ENCODE data around the gene ALOX12B. TPM values are rescaled to one million over a fixed set of nuclear protein-coding genes. Genes with fewer than 3 reads are reported as not detected.

The ALOX12B gene
- polyA plus RNA-seq, 2 of the 4 experiments (the other 2 are of a cell fraction), result 0.63 to 1.0 TPM

DNA sequence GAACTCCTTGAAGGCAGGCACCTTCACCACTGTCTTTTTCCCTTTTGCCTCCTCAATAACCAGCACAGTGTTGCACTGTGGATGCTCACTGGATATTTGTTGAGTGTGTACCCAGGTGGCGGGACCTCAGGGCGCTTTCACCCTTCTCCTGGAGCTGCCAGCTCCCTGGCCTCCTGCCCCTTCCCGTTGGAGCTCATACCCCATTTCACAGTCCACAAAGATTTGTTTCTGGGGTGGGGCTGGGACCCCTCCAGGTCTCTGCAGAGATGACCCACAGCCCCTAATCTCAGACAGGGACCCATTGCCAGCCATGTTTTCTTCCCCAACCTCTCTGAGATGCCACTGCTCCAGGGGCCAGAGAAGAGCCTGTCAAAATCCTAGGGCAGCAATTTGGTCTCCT is 12.4 kb downstream of the ALOX12B start:
- ChIA-PET CTCF (interaction anchor here (0.6 to 27.4 kb wide), 19 partner anchors 13 to 331 kb away, joined by 3 to 1490 read pairs (median 7); partner anchors contain the start of genes ALOX12B, ALOXE3, CNTROB and RNF227), POLR2A (no interaction called here)
- Histone ChIP-seq H3K4me1 (peaks cover 11% of the 10 kb centered on the region), H3K27ac (no peak overlapping the region), H3K4me3 (no peak overlapping the region), H3K9me3 (no peaks in the 10 kb centered on the region), H3K4me2 (no peak overlapping the region)
- DNase-seq (ENCODE audit: low read depth in 1 of 2, low spot score in 1 of 2) (no peak), ATAC-seq (no peak), FAIRE-seq (no peak)
- 64% methylated on average over 3 of the region's 3 CpGs for whole genome bisulfite sequencing (ENCODE audit: missing lambda C conversion rate)
- TF ChIP-seq SREBF2 (IDR thresholded peaks at IDR 0.05) (no peak), RFX5 (IDR thresholded peaks at IDR 0.05) (no peak), CEBPB (IDR thresholded peaks at IDR 0.05) (no peak), CHD4 (IDR thresholded peaks at IDR 0.05; ENCODE audit: borderline replicate concordance) (no peak), FOSL2 (IDR thresholded peaks at IDR 0.05) (no peak), FOSL2 (CRISPR knock-in tag; IDR thresholded peaks at IDR 0.05) (no peak), MYC (IDR thresholded peaks at IDR 0.05; ENCODE audit: borderline replicate concordance, low read length) (no peak), EP300 (IDR thresholded peaks at IDR 0.05) (no peak), HDAC2 (IDR thresholded peaks at IDR 0.05) (no peak), ZSCAN20 (CRISPR knock-in tag; IDR thresholded peaks at IDR 0.05) (no peak), HOXB13 (CRISPR knock-in tag; IDR thresholded peaks at IDR 0.05; ENCODE audit: low read depth) (no peak), ESRRA (IDR thresholded peaks at IDR 0.05; ENCODE audit: borderline replicate concordance, low read length) (no peak)

DNA sequence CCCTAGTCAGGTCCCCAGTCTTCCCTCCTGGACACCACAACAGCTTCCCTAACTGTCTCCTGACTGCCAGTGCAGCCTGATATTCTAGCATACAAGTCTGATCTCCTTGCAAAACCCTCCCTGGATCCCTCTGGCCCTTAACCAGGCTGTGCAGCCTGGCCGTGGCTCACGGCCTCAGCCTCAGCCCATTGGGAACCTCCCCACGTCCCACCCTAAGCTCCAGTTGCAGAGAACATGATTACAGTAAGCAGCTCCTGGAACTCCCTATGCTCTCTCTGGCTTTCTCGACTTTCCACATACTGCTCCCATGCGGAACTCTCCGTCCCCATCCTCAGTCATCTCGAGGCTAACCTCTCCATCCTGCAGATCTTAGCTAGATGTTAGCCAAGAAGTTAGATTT is 13.0 kb downstream of the ALOX12B start:
- H3K27ac ChIP-seq, result no peak overlapping the region
- peak in 1 of 2 experiments; percentile 2; a peak in 2 of 6 replicates for ATAC-seq

DNA sequence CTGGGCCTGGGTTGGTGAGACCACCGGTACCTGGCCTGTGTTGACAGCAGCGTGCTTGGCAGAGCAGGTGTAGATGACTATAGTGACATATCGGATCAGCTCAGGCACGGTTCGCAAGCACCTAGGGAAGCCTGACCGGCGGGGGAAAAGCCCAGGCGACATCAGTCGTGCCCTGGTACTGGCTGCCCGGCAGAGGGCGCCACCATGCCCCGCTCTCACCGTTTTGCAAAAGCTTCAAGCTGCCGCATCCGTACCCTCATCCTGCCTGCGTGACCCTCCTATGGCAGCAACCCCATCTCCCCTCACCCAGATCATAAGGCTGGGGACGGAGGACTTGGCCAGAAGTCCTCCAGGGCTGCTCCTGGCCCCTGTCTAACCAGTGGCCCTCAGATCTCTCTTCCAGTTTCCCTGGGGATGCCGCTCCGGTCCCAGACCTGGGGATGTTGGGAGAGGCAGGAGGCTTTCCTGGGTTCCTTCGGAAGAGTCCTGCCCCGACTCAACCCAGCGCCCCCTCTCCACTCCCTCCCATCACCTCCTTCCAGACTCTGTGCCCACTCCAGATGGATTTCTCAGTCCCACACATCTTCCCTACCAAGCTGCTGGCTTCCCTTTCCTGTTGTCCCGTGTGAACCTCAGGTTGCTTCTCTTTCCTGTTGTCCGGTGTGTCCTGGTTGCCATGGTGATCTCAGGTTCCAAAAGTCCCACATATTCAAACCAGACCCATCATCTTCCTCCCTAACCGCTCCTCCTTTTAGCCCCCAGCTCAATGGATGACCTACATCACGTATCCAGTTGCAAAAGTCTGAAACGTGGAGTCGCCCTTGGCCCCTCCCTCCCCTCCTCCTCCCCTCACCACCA is 13.7 kb downstream of the ALOX12B start:
- CTCF ChIA-PET, result interaction anchor here (0.6 to 27.4 kb wide), 59 partner anchors 14 to 420 kb away, joined by 3 to 1490 read pairs (median 4); partner anchors contain the start of genes ALOX12B, ALOXE3, CNTROB and EFNB3
- Histone ChIP-seq H3K27ac (peak overlapping the region in 1 of 2 experiments; percentile 27; a peak in 2 of 6 replicates), H3K4me2 (peak overlapping the region; percentile 87), H3K4me3 (peak overlapping the region; percentile 34), H3K9me3 (no peaks in the 10 kb centered on the region), H3K4me1 (peaks cover 15% of the 10 kb centered on the region)
- POLR2A ChIA-PET, result interaction anchor here (0.5 to 0.8 kb wide), 4 partner anchors 12 to 1591 kb away, joined by 3 to 4 read pairs (median 3); partner anchors contain the start of gene ALOX12B
- ATAC-seq (peak; percentile 75 to 92), FAIRE-seq (peak; percentile 91), DNase-seq (ENCODE audit: low read depth in 1 of 2, low spot score in 1 of 2) (peak; percentile 84 to 91)
- 4% methylated on average over 27 of the region's 28 CpGs for WGBS (ENCODE audit: missing lambda C conversion rate)
- TF ChIP-seq RAD21 (conservative IDR thresholded peaks at IDR 0.05 in 1 of 2, IDR thresholded peaks at IDR 0.05 in 1 of 2) (peak; percentile 35 to 42; a peak in 2 of 5 replicates), SMC3 (IDR thresholded peaks at IDR 0.05) (peak; percentile 60), MYC (IDR thresholded peaks at IDR 0.05; ENCODE audit: borderline replicate concordance, low read length) (no peak), HOXB13 (CRISPR knock-in tag; IDR thresholded peaks at IDR 0.05; ENCODE audit: low read depth) (no peak), CBX8 (IDR thresholded peaks at IDR 0.05) (no peak), RNF2 (IDR thresholded peaks at IDR 0.05; ENCODE audit: borderline replicate concordance, low read depth) (no peak), NPAS2 (CRISPR knock-in tag; IDR thresholded peaks at IDR 0.05; ENCODE audit: borderline replicate concordance) (no peak), RFX5 (IDR thresholded peaks at IDR 0.05) (no peak), TFCP2L1 (CRISPR knock-in tag; IDR thresholded peaks at IDR 0.05) (0 out of 2 replicates have a peak, but pooled peaks have one; percentile 59), HOXB5 (CRISPR knock-in tag; IDR thresholded peaks at IDR 0.05) (no peak)
- TF ChIP-seq, protein P1, sequence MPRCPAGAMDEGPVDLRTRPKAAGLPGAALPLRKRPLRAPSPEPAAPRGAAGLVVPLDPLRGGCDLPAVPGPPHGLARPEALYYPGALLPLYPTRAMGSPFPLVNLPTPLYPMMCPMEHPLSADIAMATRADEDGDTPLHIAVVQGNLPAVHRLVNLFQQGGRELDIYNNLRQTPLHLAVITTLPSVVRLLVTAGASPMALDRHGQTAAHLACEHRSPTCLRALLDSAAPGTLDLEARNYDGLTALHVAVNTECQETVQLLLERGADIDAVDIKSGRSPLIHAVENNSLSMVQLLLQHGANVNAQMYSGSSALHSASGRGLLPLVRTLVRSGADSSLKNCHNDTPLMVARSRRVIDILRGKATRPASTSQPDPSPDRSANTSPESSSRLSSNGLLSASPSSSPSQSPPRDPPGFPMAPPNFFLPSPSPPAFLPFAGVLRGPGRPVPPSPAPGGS (IDR thresholded peaks at IDR 0.05), result no peak
- TF ChIP-seq, protein P2, sequence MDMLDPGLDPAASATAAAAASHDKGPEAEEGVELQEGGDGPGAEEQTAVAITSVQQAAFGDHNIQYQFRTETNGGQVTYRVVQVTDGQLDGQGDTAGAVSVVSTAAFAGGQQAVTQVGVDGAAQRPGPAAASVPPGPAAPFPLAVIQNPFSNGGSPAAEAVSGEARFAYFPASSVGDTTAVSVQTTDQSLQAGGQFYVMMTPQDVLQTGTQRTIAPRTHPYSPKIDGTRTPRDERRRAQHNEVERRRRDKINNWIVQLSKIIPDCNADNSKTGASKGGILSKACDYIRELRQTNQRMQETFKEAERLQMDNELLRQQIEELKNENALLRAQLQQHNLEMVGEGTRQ (IDR thresholded peaks at IDR 0.05), result no peak

More for the DNA sequence above, 13.0 kb downstream of the ALOX12B start:
- POLR2A ChIA-PET, result interaction anchor here (0.6 kb wide), 1 partner anchor 1590 kb away, joined by 3 read pairs; no protein-coding TSS in a partner anchor
- DNase-seq (ENCODE audit: low read depth in 1 of 2, low spot score in 1 of 2) (no peak), FAIRE-seq (no peak)
- Histone ChIP-seq H3K9me3 (no peaks in the 10 kb centered on the region), H3K4me2 (peak overlapping the region; percentile 87; the same call in 2 of the 3 replicates), H3K4me1 (peaks cover 10% of the 10 kb centered on the region), H3K4me3 (no peak overlapping the region)
- 23% methylated on average over 7 of the region's 7 CpGs for WGBS (ENCODE audit: missing lambda C conversion rate)
- CTCF ChIA-PET, result interaction anchor here (0.6 to 27.4 kb wide), 41 partner anchors 14 to 419 kb away, joined by 3 to 1490 read pairs (median 4); partner anchors contain the start of genes ALOX12B, ALOXE3, CNTROB and EFNB3
- TF ChIP-seq FOSL2 (IDR thresholded peaks at IDR 0.05) (no peak), FOSL2 (CRISPR knock-in tag; IDR thresholded peaks at IDR 0.05) (no peak), NFE2L2 (conservative IDR thresholded peaks at IDR 0.05; ENCODE audit: low read length) (no peak), JUN (IDR thresholded peaks at IDR 0.05) (no peak), ZSCAN20 (CRISPR knock-in tag; IDR thresholded peaks at IDR 0.05) (no peak), TFCP2L1 (CRISPR knock-in tag; IDR thresholded peaks at IDR 0.05) (no peak), SREBF2 (IDR thresholded peaks at IDR 0.05) (no peak), KDM5A (IDR thresholded peaks at IDR 0.05) (no peak), TP53 (CRISPR knock-in tag; IDR thresholded peaks at IDR 0.05) (no peak), SMC3 (IDR thresholded peaks at IDR 0.05) (no peak), CBX2 (IDR thresholded peaks at IDR 0.05; ENCODE audit: borderline replicate concordance, low read depth) (no peak), ZFP36 (IDR thresholded peaks at IDR 0.05; ENCODE audit: borderline replicate concordance, partially characterized antibody) (no peak), FOSB (CRISPR knock-in tag; IDR thresholded peaks at IDR 0.05) (no peak)
- TF ChIP-seq, protein P3, sequence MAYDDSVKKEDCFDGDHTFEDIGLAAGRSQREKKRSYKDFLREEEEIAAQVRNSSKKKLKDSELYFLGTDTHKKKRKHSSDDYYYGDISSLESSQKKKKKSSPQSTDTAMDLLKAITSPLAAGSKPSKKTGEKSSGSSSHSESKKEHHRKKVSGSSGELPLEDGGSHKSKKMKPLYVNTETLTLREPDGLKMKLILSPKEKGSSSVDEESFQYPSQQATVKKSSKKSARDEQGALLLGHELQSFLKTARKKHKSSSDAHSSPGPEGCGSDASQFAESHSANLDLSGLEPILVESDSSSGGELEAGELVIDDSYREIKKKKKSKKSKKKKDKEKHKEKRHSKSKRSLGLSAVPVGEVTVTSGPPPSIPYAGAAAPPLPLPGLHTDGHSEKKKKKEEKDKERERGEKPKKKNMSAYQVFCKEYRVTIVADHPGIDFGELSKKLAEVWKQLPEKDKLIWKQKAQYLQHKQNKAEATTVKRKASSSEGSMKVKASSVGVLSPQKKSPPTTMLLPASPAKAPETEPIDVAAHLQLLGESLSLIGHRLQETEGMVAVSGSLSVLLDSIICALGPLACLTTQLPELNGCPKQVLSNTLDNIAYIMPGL (CRISPR knock-in tag; IDR thresholded peaks at IDR 0.05; ENCODE audit: borderline replicate concordance), result no peak
